Activated CD8-positive, alpha-beta memory T cell treated with anti-CD3 and anti-CD28 coated beads, Interleukin-2, amount 50 U/mL, for 48 hours (primary cell): Measurements from ENCODE around the gene KIF1B.
A peak's percentile ranks its signal among the peaks of the same experiment; 100 is the strongest.
"Not testable (repeated sequence)": the region's sequence is repeated elsewhere in the genome, so short reads cannot be mapped to it uniquely, and the experiment has no call there.

Experiments used
- DNase-seq: peaks from one replicate; pipeline ENCODE4 v3.0.0-alpha.2; 2020

Gene KIF1B

GRCh38 chr1:10398278-10398733 lies 187.9 kb downstream of the KIF1B start:
- DNase-seq: no peak

- DNase-seq: peak; percentile 98
Observed at GRCh38 chr1:10398734-10399443, 188.5 kb downstream of the KIF1B start, which contains the start of gene PGD. TSS of gene PGD (plus strand) at chr1:10399064. CDS start at chr1:10399118, 54 bp downstream.

DNA sequence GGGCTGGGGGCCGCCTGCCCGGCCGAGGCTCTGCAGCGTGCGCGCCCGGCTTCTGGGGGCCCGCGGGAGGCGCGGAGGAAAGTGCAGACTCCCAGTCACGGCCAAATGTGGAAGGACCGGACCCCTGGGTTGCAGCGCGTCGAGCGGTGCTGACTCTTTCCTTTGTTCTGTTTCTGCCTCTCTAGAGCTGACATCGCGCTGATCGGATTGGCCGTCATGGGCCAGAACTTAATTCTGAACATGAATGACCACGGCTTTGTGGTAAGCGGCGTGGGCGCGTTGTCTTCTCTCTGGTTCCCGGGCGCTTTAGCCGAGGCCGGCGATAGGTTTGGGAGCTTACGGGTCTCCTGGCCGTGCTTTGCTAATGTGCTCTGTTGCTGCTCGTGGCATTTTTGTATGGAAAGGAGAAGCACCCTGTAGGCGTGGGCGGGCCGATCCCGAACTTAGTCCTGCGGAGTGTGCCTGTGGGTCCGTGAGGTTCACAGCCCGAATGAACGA lies 189.1 kb downstream of the KIF1B start:
- DNase-seq: peak; percentile 62

DNA sequence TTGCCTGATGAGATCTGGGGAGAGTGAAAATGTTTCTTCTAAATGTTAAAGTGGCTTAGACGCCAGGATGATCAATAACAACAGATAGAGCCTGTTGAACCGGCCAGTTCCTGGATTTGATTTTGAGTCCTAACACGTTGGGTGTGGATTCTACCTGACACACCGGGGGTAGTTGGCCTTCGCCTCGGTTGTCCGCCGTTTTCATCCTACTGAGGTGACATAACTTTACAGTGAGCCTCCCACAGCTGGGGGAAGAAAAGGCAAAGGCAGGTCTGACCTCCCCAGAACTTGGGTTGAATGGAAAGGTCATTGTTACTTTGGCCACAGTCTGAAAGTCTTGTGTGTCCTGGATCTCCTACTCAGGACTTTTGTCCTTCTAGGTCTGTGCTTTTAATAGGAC lies 189.6 kb downstream of the KIF1B start:
- DNase-seq: no peak

DNA sequence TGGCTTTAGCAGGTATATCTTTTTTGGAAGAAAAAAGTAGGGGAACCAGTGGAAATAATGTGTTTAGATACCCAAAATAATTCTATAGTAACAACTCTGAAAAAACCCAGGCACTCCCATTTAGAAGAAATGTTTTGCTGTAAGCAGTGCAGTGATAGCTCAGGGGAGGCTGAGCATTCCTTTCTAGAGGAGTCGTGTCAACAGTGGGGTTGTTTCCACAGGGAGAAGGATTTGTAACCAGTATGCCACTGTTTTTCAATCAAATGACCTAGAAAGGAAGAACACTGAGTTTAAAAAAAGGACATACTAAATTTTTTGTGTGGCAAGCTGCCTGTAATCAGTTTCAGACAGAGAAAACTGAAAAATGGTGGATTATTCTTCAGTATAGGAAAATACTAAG lies 190.9 kb downstream of the KIF1B start:
- DNase-seq: no peak

- no peak for DNase-seq
Observed at GRCh38 chr1:10402729-10403274, 192.4 kb downstream of the KIF1B start.

- no peak for DNase-seq
Observed at GRCh38 chr1:10407201-10407600, 196.8 kb downstream of the KIF1B start.

DNA sequence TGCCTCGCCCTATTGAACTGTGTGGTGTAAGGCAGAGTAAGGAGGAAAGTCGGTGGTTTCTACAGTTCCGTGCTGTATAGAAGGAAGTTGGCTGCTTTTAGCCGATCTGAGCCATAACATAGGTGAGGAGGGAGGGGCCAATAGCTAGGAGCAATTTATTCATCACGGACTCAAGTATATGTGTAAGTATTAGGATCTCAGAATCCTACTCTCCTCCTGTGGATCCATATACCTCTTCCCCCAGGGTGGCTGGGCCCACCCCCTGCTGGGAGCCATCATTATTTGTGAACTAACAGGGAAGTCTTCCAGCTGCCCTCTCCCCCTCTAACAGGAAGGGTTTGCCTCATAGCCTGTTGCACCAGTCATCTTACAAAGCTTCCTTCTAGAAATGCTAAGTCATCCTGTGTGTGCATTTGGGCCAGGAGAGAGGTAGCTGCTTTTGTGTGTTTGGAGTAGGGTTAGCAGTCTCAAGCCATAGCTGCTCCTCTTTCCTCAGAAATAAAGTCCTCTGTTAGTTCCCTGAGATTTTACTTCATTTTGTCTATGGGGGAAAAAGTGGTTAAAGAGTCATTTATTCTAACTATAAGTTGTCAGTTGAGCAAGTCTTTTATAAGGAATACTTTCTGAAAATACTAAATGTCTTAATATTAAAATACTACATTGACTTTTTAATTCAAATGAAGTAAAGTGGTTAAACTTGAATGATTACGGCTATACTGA lies 205.0 kb downstream of the KIF1B start:
- no peak for DNase-seq

GRCh38 chr1:10415967-10416366 lies 205.6 kb downstream of the KIF1B start:
- DNase-seq: not testable (repeated sequence)

- not testable (repeated sequence) for DNase-seq
Observed at GRCh38 chr1:10418741-10419140, 208.4 kb downstream of the KIF1B start.

DNA sequence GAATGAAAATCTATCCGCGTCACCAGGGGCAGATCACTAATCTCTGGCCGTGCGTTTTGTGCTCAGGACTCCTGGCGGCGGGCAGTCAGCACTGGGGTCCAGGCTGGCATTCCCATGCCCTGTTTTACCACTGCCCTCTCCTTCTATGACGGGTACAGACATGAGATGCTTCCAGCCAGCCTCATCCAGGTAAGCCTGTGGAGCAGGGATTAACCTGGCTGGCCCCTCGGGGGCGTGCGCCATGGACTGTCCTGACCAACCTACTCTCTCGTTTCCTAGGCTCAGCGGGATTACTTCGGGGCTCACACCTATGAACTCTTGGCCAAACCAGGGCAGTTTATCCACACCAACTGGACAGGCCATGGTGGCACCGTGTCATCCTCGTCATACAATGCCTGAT lies 209.0 kb downstream of the KIF1B start:
- no peak for DNase-seq

- DNase-seq: no peak
Observed at GRCh38 chr1:10421637-10422036, 211.3 kb downstream of the KIF1B start.

GRCh38 chr1:10424034-10424433 lies 213.7 kb downstream of the KIF1B start:
- no peak for DNase-seq

GRCh38 chr1:10424651-10425050 lies 214.3 kb downstream of the KIF1B start:
- DNase-seq: no peak

- DNase-seq: not testable (repeated sequence)
Observed at GRCh38 chr1:10425826-10426534, 215.6 kb downstream of the KIF1B start.

- DNase-seq: not testable (repeated sequence)
Observed at GRCh38 chr1:10426535-10426848, 216.1 kb downstream of the KIF1B start.

DNA sequence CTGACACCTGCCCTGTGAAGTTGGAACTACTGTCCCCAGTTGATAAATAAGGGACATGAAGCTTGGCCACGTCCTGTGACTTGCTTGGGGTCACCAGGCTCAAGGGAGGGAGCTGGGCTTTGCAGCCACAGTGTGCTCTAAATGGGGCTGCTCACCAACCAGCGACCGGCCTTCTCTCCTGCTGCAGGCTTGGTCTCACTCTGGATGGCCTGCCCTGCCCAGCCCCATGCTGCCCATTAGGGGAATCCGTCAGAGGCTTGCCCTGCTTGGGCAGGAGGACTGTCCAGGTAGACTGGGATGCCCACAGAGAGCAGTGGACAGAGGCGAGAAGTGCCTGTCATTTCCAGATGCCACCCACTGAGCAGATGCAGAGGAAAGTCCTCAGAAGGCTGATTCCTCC lies 218.6 kb downstream of the KIF1B start:
- no peak for DNase-seq

DNA sequence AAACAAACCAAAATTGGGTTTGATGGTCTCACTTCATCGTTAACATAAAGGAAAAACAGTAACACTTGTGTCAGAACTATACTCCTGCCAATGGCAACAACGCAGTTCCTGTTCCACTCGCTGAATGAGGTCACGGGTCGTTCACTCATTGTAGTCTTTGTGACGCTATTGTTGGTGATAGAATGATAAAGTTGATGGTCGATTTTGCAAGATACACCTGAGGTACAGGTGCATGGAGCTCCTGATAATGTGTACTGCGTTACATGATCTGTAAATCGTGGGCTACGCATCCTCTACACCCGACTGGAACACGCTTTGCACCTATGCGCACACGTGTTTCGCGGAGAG lies 219.5 kb downstream of the KIF1B start:
- DNase-seq: peak; percentile 55

DNA sequence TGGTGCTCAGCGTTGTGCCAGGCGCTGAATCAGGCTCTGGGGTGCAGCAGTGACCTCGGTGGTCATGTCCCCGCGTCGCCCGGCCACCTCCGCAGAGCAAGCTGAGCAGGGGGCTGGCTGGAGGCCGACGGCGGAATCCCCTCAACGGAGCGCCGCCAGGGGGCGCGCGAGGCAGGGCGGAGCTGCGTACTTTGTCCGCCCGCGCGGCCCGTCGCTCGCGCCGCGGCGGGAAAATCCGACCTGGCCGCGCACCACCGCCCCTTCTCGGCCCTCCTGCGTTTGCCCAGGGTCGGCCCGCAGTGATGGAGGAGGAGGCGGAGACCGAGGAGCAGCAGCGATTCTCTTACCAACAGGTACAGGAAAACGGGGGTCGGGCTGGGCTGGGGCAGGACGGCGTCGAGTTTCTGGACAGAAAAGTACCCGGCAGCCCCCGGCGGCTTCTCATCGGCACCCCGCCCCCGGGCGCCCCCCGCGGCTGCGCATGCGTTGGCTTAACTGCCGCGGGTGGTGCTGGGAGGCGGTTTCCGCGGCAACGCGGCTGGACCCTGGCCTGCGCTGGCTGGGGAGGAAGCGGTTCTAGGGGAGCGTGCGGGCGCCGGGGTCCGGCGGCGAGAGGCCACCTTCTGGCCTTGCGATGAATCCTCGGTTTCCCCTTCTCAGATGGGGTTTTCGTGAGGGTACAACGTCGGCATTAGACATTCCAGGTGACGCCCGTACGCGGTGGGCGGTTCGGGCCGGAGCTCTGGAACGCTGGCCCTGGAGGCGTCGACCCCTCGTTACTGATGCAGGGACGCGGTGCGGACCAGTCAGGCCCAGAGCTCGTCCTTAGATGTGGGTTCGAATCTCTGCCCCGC lies 220.1 kb downstream of the KIF1B start, which contains the start of gene CENPS:
TSS of gene CENPS (plus strand) at position 218 of the 854 bp plus-strand sequence. CDS start at position 303, 85 bp downstream.
- peak; percentile 98 for DNase-seq
